PFSK-1 (cell line): ENCODE results near the gene GTPBP6.

Experiments
- FOXP2 ChIP-seq: optimal IDR thresholded peaks from 2 replicates; pipeline ENCODE3; 2011; ENCODE audit warnings: borderline replicate concordance, control low read depth, inconsistent platforms; ENCODE audit not compliant: insufficient read depth; ENCODE audit errors: extremely low read length, extremely low read depth
- POLR2AphosphoS5 ChIP-seq: IDR thresholded peaks from 2 replicates; pipeline ENCODE4 v1.6.1; 2012; ENCODE audit warnings: low read depth, mild to moderate bottlenecking, control low read depth, low read length, moderate library complexity
- SIN3A ChIP-seq: IDR thresholded peaks from 2 replicates; pipeline ENCODE4 v1.6.1; 2012; ENCODE audit warnings: mild to moderate bottlenecking, low read length, moderate library complexity, borderline replicate concordance; ENCODE audit not compliant: insufficient read depth
- TAF1 ChIP-seq: IDR thresholded peaks from 2 replicates; pipeline ENCODE4 v1.6.1; 2012; ENCODE audit warnings: low read length, control low read depth, borderline replicate concordance; ENCODE audit not compliant: insufficient read depth
- TF ChIP-seq, protein P1 (sequence below), 2 experiments: IDR thresholded peaks; 2 replicates each; pipeline versions ENCODE4 v1.6.1 to v1.8.0; 2011 to 2012; ENCODE audit warnings: low read depth in 2 of 2, low read length in 2 of 2, control low read depth in 1 of 2, inconsistent platforms in 1 of 2, mild to moderate bottlenecking in 1 of 2, moderate library complexity in 1 of 2; ENCODE audit not compliant: insufficient read depth in 1 of 2

DNA sequence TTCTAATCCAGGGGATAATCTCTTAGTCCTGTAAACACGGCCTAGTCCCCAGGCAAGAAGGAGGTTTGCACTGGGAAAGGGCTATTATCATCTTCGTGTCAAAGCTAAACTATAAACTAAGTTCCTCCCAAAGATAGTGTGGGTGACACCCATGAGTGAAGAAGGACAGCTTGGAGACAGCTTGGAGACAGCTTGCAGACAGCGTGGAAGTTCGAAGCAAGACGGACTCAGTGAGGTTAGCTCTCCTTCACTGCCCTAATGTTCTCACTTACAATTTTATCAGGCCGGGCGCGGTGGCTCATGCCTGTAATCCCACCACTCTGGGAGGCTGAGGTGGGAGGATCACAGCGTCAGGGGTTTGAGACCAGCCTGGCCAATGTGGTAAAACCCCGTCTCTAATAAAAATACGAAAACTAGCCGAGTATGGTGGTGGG lies 56.7 kb downstream of the GTPBP6 start:
- no peak for TF ChIP-seq TAF1
- TF ChIP-seq POLR2AphosphoS5 = no peak
- TF ChIP-seq, protein P1, sequence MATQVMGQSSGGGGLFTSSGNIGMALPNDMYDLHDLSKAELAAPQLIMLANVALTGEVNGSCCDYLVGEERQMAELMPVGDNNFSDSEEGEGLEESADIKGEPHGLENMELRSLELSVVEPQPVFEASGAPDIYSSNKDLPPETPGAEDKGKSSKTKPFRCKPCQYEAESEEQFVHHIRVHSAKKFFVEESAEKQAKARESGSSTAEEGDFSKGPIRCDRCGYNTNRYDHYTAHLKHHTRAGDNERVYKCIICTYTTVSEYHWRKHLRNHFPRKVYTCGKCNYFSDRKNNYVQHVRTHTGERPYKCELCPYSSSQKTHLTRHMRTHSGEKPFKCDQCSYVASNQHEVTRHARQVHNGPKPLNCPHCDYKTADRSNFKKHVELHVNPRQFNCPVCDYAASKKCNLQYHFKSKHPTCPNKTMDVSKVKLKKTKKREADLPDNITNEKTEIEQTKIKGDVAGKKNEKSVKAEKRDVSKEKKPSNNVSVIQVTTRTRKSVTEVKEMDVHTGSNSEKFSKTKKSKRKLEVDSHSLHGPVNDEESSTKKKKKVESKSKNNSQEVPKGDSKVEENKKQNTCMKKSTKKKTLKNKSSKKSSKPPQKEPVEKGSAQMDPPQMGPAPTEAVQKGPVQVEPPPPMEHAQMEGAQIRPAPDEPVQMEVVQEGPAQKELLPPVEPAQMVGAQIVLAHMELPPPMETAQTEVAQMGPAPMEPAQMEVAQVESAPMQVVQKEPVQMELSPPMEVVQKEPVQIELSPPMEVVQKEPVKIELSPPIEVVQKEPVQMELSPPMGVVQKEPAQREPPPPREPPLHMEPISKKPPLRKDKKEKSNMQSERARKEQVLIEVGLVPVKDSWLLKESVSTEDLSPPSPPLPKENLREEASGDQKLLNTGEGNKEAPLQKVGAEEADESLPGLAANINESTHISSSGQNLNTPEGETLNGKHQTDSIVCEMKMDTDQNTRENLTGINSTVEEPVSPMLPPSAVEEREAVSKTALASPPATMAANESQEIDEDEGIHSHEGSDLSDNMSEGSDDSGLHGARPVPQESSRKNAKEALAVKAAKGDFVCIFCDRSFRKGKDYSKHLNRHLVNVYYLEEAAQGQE (IDR thresholded peaks at IDR 0.05; ENCODE audit: insufficient read depth in 1 of 2, low read depth in 2 of 2, low read length in 2 of 2) = no peak
- TF ChIP-seq FOXP2 = no peak
- no peak for TF ChIP-seq SIN3A
